BE2C (cell line): ENCODE measurements around the gene MEIS2.

Experiments
- DNase-seq: peaks from one replicate; pipeline ENCODE4 v3.0.0-alpha.2; 2020
- H3K27me3 ChIP-seq: fragments of 250-450 bp; sonication (Bioruptor Pico); 2 replicates; pipeline ENCODE4 v1.5.1; 2020; ENCODE audit warnings: mild to moderate bottlenecking
- H3K36me3 ChIP-seq: fragments of 250-450 bp; sonication (Bioruptor Pico); 2 replicates; pipeline ENCODE4 v1.5.1; 2020; ENCODE audit warnings: mild to moderate bottlenecking
- H3K4me1 ChIP-seq: fragments of 250-450 bp; sonication (Bioruptor Pico); 2 replicates; pipeline ENCODE4 v1.5.1; 2020
- H3K4me3 ChIP-seq: 2 replicates; pipeline ENCODE4 v1.5.1; 2011; ENCODE audit warnings: low read depth, low read length
- H3K9me3 ChIP-seq: fragments of 250-450 bp; sonication (Bioruptor Pico); 2 replicates; pipeline ENCODE4 v1.5.1; 2020
- TF ChIP-seq, protein P1 (sequence below): IDR thresholded peaks from 2 replicates; pipeline ENCODE4 v1.5.1; 2012; ENCODE audit warnings: mild to moderate bottlenecking, low read depth, low read length

The MEIS2 gene

DNA sequence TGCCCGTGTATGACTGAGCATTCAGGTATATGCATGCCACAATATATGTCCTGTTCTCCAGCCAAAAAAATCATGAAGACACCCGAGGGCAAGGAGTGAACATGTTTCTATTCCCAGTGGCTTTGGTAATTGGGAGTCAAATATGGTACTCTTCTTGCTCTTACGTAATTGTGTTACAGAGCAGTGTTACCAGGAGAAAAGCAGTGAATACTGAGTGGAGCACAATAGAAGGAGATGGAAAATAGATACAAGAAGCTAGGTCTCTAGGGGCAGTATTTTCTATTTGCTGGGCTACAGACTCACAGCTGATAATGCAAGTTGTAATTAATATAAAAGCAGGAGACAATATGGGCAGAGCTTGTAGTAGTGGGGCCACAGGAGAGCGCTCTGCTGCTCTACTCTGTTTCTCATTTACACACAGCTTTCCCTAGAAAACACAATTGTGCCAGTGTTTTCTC, 13.2 kb downstream of the MEIS2 start:
- peaks cover 94% of the 10 kb centered on the region for H3K36me3 ChIP-seq
- no peak for DNase-seq
- no peaks in the 10 kb centered on the region for H3K27me3 ChIP-seq
- H3K4me1 ChIP-seq: peaks cover 23% of the 10 kb centered on the region
- TF ChIP-seq, protein P1, sequence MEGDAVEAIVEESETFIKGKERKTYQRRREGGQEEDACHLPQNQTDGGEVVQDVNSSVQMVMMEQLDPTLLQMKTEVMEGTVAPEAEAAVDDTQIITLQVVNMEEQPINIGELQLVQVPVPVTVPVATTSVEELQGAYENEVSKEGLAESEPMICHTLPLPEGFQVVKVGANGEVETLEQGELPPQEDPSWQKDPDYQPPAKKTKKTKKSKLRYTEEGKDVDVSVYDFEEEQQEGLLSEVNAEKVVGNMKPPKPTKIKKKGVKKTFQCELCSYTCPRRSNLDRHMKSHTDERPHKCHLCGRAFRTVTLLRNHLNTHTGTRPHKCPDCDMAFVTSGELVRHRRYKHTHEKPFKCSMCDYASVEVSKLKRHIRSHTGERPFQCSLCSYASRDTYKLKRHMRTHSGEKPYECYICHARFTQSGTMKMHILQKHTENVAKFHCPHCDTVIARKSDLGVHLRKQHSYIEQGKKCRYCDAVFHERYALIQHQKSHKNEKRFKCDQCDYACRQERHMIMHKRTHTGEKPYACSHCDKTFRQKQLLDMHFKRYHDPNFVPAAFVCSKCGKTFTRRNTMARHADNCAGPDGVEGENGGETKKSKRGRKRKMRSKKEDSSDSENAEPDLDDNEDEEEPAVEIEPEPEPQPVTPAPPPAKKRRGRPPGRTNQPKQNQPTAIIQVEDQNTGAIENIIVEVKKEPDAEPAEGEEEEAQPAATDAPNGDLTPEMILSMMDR: no peak
- no peak overlapping the region for H3K4me3 ChIP-seq
- H3K9me3 ChIP-seq: no peaks in the 10 kb centered on the region

DNA sequence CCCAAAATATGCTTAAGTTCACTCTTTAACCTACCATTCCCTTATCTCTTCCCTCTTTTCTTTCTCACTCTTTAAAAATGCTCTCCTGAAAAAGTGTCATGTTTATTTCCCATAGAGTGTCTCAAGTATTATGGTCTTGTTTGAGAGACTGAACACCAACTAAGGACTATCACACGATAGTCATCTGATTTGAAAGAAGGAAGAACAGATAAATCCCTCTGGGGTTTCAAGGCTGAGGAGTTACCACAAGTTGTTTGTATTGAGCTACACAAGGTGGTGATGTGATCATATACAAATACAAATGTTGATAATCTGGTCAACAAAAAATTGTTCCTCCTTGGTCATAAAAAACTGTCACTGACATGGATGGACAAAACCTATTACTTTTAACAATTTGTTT, 13.8 kb downstream of the MEIS2 start:
- Histone ChIP-seq H3K36me3 (peaks cover 94% of the 10 kb centered on the region), H3K27me3 (no peaks in the 10 kb centered on the region), H3K9me3 (no peaks in the 10 kb centered on the region), H3K4me1 (peaks cover 20% of the 10 kb centered on the region), H3K4me3 (no peak overlapping the region)
- DNase-seq: no peak
- TF ChIP-seq, protein P1: no peak

DNA sequence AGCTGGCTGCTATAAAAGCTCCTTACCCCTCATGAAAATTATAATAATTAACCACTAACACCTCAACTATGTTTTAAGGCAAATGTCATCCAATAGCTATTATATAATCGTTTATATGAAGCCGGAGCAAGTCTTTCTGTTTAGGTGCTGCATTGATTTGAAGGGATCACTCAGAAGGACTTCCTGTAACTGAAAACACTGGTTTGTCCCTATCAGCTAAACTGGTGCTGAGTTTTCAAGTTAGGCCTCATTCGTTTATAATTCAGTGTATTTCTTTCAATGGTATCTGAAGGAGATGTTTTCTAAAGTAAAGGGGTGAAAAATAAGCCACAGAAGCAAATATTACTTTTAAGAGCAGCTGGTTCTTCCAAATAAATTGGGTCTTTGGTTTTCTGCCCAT, 14.2 kb downstream of the MEIS2 start:
- no peaks in the 10 kb centered on the region for H3K27me3 ChIP-seq
- H3K9me3 ChIP-seq: no peaks in the 10 kb centered on the region
- no peak overlapping the region for H3K4me3 ChIP-seq
- H3K4me1 ChIP-seq: peaks cover 18% of the 10 kb centered on the region
- peaks cover 94% of the 10 kb centered on the region for H3K36me3 ChIP-seq
- TF ChIP-seq, protein P1: no peak
- DNase-seq: no peak

GRCh38 chr15:37084602-37085001, 15.7 kb downstream of the MEIS2 start:
- Histone ChIP-seq H3K4me3 (no peak overlapping the region), H3K4me1 (peaks cover 23% of the 10 kb centered on the region), H3K9me3 (no peaks in the 10 kb centered on the region), H3K27me3 (no peaks in the 10 kb centered on the region), H3K36me3 (peaks cover 96% of the 10 kb centered on the region)
- no peak for DNase-seq
- TF ChIP-seq, protein P1: no peak

DNA sequence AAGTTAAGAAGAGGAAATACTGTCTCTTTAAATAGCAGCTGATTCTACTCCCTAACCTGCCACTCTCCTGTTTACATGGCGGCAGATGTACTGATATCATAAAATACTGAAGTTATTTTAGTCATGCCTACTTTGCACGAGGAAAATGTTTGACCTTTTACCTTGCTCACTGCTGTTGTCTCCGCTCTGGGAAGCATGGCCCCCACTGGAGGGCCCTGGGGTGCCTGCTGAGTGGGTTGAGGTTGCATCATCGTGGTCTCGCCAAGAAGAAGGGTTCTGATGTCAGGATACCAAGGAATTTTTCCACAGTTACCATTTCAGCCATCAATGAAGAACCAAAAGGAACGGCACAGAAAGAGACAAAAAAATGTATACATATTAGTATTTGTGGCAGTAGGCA, 16.7 kb downstream of the MEIS2 start:
- TF ChIP-seq, protein P1: no peak

GRCh38 chr15:37081983-37082382, 18.4 kb downstream of the MEIS2 start:
- Histone ChIP-seq H3K4me3 (no peak overlapping the region), H3K9me3 (no peaks in the 10 kb centered on the region)

More for the DNA sequence above, 16.7 kb downstream of the MEIS2 start:
- Histone ChIP-seq H3K27me3 (no peaks in the 10 kb centered on the region), H3K4me1 (peaks cover 21% of the 10 kb centered on the region), H3K9me3 (no peaks in the 10 kb centered on the region), H3K36me3 (peaks cover 92% of the 10 kb centered on the region), H3K4me3 (no peak overlapping the region)
- DNase-seq: no peak

More at GRCh38 chr15:37081983-37082382, 18.4 kb downstream of the MEIS2 start:
- Histone ChIP-seq H3K27me3 (no peaks in the 10 kb centered on the region), H3K4me1 (peaks cover 15% of the 10 kb centered on the region), H3K36me3 (peaks cover 90% of the 10 kb centered on the region)
- TF ChIP-seq, protein P1: no peak
- no peak for DNase-seq
